D721Med (cell line): ENCODE results near the gene POLR2M.

Experiments used
- DNase-seq: peaks from one replicate; pipeline ENCODE4 v3.0.0; 2011; ENCODE audit warnings: low spot score; ENCODE audit not compliant: insufficient read length
- FAIRE-seq: peaks from 2 replicates; lab custom pipeline; 2011; peaks lifted over from hg19 to GRCh38; lab: Jason Lieb, UNC
- CTCF ChIP-seq: IDR thresholded peaks from 2 replicates; pipeline ENCODE4 v1.5.1; 2012; ENCODE audit warnings: mild to moderate bottlenecking, control low read depth; ENCODE audit not compliant: insufficient read depth; ENCODE audit errors: missing control alignments

Gene POLR2M

GRCh38 chr15:57680021-57680420 is 26.5 kb upstream of the POLR2M start:
- TF ChIP-seq CTCF: no peak
- FAIRE-seq (no peak), DNase-seq (no peak)

GRCh38 chr15:57681011-57681410 is 25.5 kb upstream of the POLR2M start:
- no peak for FAIRE-seq

GRCh38 chr15:57683481-57683880 is 23.0 kb upstream of the POLR2M start:
- no peak for TF ChIP-seq CTCF
- FAIRE-seq: no peak
- no peak for DNase-seq

More at GRCh38 chr15:57681011-57681410, 25.5 kb upstream of the POLR2M start:
- DNase-seq: no peak
- no peak for TF ChIP-seq CTCF

GRCh38 chr15:57684491-57685151 is 21.9 kb upstream of the POLR2M start:
- no peak for DNase-seq
- no peak for TF ChIP-seq CTCF
- no peak for FAIRE-seq

- DNase-seq: no peak
- FAIRE-seq: no peak
- no peak for TF ChIP-seq CTCF
These were observed 21.0 kb upstream of the POLR2M start for GRCh38 chr15:57685306-57686095.

GRCh38 chr15:57686657-57687056 is 19.9 kb upstream of the POLR2M start:
- FAIRE-seq (no peak), DNase-seq (no peak)
- TF ChIP-seq CTCF: no peak
